Neural progenitor cell (in vitro differentiated cells): Measurements from ENCODE around the gene DTWD1. TPM values are rescaled to one million over a fixed set of nuclear protein-coding genes. Genes with fewer than 3 reads are reported as not detected.
A peak's percentile ranks its signal among the peaks of the same experiment; 100 is the strongest.
"Not testable (repeated sequence)": the region's sequence is repeated elsewhere in the genome, so short reads cannot be mapped to it uniquely, and the experiment has no call there.

Experiments used
- DNase-seq: peaks from one replicate; pipeline ENCODE4 v3.0.0-alpha.2; 2016; ENCODE audit warnings: low spot score
- H2AFZ ChIP-seq: fragments of 200-600 bp; sonication (generic); replicated peaks from 2 replicates; pipeline ENCODE4 v1.6.1; 2016; ENCODE audit warnings: antibody characterized with exemption
- H3F3A ChIP-seq: fragments of 200-600 bp; sonication (generic); 2 replicates; pipeline ENCODE4 v1.6.1; 2016; ENCODE audit warnings: antibody characterized with exemption, low read depth
- H3K27ac ChIP-seq: fragments of 200-600 bp; sonication (generic); 2 replicates; pipeline ENCODE4 v1.5.1; 2016; ENCODE audit warnings: mild to moderate bottlenecking
- H3K27me3 ChIP-seq: fragments of 200-600 bp; sonication (generic); 2 replicates; pipeline ENCODE4 v1.6.1; 2016; ENCODE audit warnings: mild to moderate bottlenecking, moderate library complexity
- H3K36me3 ChIP-seq: fragments of 200-600 bp; sonication (generic); 2 replicates; pipeline ENCODE4 v1.5.1; 2016
- H3K4me1 ChIP-seq: fragments of 200-600 bp; sonication (generic); 2 replicates; pipeline ENCODE4 v1.6.1; 2016; ENCODE audit warnings: mixed run types
- H3K4me2 ChIP-seq: fragments of 200-600 bp; sonication (generic); 2 replicates; pipeline ENCODE4 v1.6.1; 2016
- H3K4me3 ChIP-seq: fragments of 200-600 bp; sonication (generic); 2 replicates; pipeline ENCODE4 v1.5.1; 2016
- H3K79me2 ChIP-seq: fragments of 200-600 bp; sonication (generic); 2 replicates; pipeline ENCODE4 v1.6.1; 2016; ENCODE audit warnings: low read depth
- H3K9ac ChIP-seq: fragments of 200-600 bp; sonication (generic); 2 replicates; pipeline ENCODE4 v1.6.1; 2016
- H3K9me3 ChIP-seq: fragments of 200-600 bp; sonication (generic); 2 replicates; pipeline ENCODE4 v1.5.1; 2016; ENCODE audit warnings: low read depth
- H4K20me1 ChIP-seq: fragments of 200-600 bp; sonication (generic); 2 replicates; pipeline ENCODE4 v1.6.1; 2016; ENCODE audit warnings: low read depth
- H3K27ac Mint-ChIP-seq: 3 replicates; pipeline ENCODE4 v1.8.0; 2021; ENCODE audit warnings: mixed read lengths
- H3K27me3 Mint-ChIP-seq: 2 replicates; pipeline ENCODE4 v1.8.0; 2022; ENCODE audit warnings: low read depth, mild to moderate bottlenecking, inconsistent platforms, moderate library complexity, mixed read lengths; ENCODE audit not compliant: insufficient read depth
- H3K36me3 Mint-ChIP-seq: 3 replicates; pipeline ENCODE4 v1.8.0; 2021; ENCODE audit warnings: mixed read lengths
- H3K4me1 Mint-ChIP-seq: 3 replicates; pipeline ENCODE4 v1.8.0; 2021; ENCODE audit warnings: mixed read lengths
- H3K4me3 Mint-ChIP-seq: 3 replicates; pipeline ENCODE4 v1.8.0; 2021; ENCODE audit warnings: mild to moderate bottlenecking, moderate library complexity, mixed read lengths
- H3K9me3 Mint-ChIP-seq: 3 replicates; pipeline ENCODE4 v1.8.0; 2020; ENCODE audit warnings: mixed read lengths
- EZH2 ChIP-seq: fragments of 200-600 bp; sonication (generic); IDR thresholded peaks from 2 replicates; pipeline ENCODE4 v1.6.1; 2017; ENCODE audit warnings: antibody characterized with exemption, mild to moderate bottlenecking, moderate library complexity
- EZH2phosphoT487 ChIP-seq: fragments of 200-600 bp; sonication (generic); IDR thresholded peaks from 2 replicates; pipeline ENCODE4 v1.6.1; 2017; ENCODE audit warnings: antibody characterized with exemption
- total RNA-seq: library from RNA; depleted of rRNA; stranded (reverse); fragments of >200 nt; gene quantifications from 2 replicates; pipeline ENCODE4 v1.2.3, GENCODE V29; 2015; ENCODE audit warnings: low replicate concordance
- TF ChIP-seq, protein P1 (sequence below): fragments of 200-600 bp; sonication (generic); IDR thresholded peaks from 2 replicates; pipeline ENCODE4 v1.5.1; 2017; ENCODE audit warnings: antibody characterized with exemption, mild to moderate bottlenecking

The DTWD1 gene
- total RNA-seq, 1 donor from 2014 or later, result 66.0 TPM

DNA sequence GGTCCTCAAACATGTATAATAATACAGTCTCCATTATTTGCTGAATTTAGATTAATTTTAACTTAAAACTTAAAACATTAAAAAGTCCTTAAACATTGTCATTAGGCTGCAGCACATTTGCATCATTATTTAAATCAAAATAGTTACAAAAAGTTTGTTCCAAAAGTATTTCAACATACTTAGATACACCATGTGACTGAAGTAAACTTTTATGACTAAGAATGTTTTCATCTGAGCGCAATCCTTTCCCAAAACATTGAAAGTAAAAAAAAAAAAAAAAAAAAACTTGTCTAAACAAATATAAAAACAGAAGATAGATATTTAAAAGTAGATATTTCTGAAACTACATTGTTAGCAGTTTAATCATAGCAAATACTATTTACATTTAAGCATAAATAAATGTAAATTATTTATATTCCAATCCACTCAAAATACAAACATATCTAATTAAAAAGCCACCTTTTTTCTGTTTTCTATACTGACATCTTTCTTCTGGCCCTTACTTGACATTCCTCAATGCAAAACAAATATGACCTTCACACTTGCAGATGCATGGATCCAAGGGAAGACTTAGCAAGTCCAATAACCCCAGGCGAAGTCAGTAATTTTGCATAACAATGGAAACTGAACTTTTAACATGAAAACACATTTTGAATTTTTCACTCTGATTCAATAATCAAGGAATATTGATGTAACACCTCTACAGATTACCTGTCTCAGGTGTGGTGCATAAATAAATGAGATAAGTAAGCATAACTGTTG lies 10.5 kb upstream of the DTWD1 start:
- Mint-ChIP-seq H3K27me3 (no peaks in the 10 kb centered on the region), H3K9me3 (peaks cover 14% of the 10 kb centered on the region), H3K4me3 (no peak overlapping the region), H3K36me3 (peaks cover 17% of the 10 kb centered on the region), H3K27ac (no peak overlapping the region), H3K4me1 (no peaks in the 10 kb centered on the region)
- no peaks in the 10 kb centered on the region for H3K27me3 ChIP-seq
- no peak overlapping the region for H3K4me2 ChIP-seq
- DNase-seq, result no peak
- peaks cover 4% of the 10 kb centered on the region for H3K9me3 ChIP-seq
- no peak overlapping the region for H2AFZ ChIP-seq
- no peaks in the 10 kb centered on the region for H4K20me1 ChIP-seq
- TF ChIP-seq EZH2phosphoT487 (no peak), EZH2 (no peak)
- TF ChIP-seq, protein P1, sequence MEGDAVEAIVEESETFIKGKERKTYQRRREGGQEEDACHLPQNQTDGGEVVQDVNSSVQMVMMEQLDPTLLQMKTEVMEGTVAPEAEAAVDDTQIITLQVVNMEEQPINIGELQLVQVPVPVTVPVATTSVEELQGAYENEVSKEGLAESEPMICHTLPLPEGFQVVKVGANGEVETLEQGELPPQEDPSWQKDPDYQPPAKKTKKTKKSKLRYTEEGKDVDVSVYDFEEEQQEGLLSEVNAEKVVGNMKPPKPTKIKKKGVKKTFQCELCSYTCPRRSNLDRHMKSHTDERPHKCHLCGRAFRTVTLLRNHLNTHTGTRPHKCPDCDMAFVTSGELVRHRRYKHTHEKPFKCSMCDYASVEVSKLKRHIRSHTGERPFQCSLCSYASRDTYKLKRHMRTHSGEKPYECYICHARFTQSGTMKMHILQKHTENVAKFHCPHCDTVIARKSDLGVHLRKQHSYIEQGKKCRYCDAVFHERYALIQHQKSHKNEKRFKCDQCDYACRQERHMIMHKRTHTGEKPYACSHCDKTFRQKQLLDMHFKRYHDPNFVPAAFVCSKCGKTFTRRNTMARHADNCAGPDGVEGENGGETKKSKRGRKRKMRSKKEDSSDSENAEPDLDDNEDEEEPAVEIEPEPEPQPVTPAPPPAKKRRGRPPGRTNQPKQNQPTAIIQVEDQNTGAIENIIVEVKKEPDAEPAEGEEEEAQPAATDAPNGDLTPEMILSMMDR, result no peak
- H3K79me2 ChIP-seq, result no peaks in the 10 kb centered on the region
- no peak overlapping the region for H3K9ac ChIP-seq
- H3K36me3 ChIP-seq, result peaks cover 3% of the 10 kb centered on the region
- no peak overlapping the region for H3K27ac ChIP-seq
- H3K4me3 ChIP-seq, result no peak overlapping the region
- no peaks in the 10 kb centered on the region for H3F3A ChIP-seq
- H3K4me1 ChIP-seq, result no peaks in the 10 kb centered on the region

DNA sequence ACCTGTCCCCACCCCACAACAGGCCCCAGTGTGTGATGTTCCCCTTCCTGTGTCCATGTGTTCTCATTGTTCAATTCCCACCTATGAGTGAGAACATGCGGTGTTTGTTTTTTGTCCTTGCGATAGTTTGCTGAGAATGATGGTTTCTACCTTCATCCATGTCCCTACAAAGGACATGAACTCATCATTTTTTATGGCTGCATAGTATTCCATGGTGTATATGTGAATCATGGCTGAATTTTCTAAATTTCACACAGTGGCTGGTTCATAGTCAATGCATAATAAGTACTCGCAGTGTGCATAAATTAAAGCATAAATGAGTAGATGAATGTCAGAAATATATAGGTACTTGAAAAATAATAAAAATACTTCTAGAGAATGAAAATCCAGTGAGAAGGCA lies 8.6 kb upstream of the DTWD1 start:
- DNase-seq, H3K27ac Mint-ChIP-seq, H3K27me3 ChIP-seq, H3K4me2 ChIP-seq, H3K79me2 ChIP-seq, H3K4me1 ChIP-seq, H3K4me3 Mint-ChIP-seq, H4K20me1 ChIP-seq, H3K9ac ChIP-seq, H3K4me3 ChIP-seq, H3K4me1 Mint-ChIP-seq, H3K27me3 Mint-ChIP-seq, H3K36me3 ChIP-seq, H3F3A ChIP-seq, H2AFZ ChIP-seq, H3K27ac ChIP-seq, H3K9me3 ChIP-seq: not testable (repeated sequence)
- peaks cover 19% of the 10 kb centered on the region for H3K36me3 Mint-ChIP-seq
- H3K9me3 Mint-ChIP-seq, result peaks cover 21% of the 10 kb centered on the region

DNA sequence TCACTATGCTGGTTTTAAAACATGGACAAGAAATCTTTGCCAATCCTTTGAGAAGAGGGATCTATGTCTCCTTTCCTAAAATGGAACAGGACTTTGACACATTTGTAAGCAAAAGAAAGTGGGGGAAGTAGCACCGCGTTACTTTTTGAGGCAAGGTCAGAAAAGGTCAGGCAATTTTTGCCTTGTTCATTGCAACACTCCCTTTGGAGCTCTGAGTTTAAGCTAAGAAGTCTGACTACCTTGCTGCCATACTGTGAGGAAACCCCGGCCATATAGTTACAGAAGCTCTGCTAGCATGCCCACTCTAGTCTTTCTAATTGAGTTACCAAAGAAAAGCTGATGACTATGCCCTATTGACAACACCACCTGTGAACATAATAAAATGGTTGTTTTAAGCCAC lies 1.6 kb upstream of the DTWD1 start:
- Mint-ChIP-seq H3K9me3 (peaks cover 18% of the 10 kb centered on the region), H3K27me3 (no peaks in the 10 kb centered on the region), H3K27ac (no peak overlapping the region), H3K4me3 (peak overlapping the region; percentile 42), H3K36me3 (peaks cover 17% of the 10 kb centered on the region), H3K4me1 (peaks cover 22% of the 10 kb centered on the region)
- H3K4me1 ChIP-seq, result peaks cover 24% of the 10 kb centered on the region
- H3K79me2 ChIP-seq, result peaks cover 39% of the 10 kb centered on the region
- H4K20me1 ChIP-seq, result no peaks in the 10 kb centered on the region
- TF ChIP-seq, protein P1, result no peak
- TF ChIP-seq EZH2phosphoT487 (no peak), EZH2 (no peak)
- H3K4me2 ChIP-seq, result peak overlapping the region; percentile 79
- no peak overlapping the region for H2AFZ ChIP-seq
- DNase-seq, result no peak
- H3K9me3 ChIP-seq, result no peaks in the 10 kb centered on the region
- no peak overlapping the region for H3K9ac ChIP-seq
- H3K4me3 ChIP-seq, result peak overlapping the region; percentile 89
- no peak overlapping the region for H3K27ac ChIP-seq
- no peaks in the 10 kb centered on the region for H3F3A ChIP-seq
- H3K27me3 ChIP-seq, result no peaks in the 10 kb centered on the region
- no peaks in the 10 kb centered on the region for H3K36me3 ChIP-seq

DNA sequence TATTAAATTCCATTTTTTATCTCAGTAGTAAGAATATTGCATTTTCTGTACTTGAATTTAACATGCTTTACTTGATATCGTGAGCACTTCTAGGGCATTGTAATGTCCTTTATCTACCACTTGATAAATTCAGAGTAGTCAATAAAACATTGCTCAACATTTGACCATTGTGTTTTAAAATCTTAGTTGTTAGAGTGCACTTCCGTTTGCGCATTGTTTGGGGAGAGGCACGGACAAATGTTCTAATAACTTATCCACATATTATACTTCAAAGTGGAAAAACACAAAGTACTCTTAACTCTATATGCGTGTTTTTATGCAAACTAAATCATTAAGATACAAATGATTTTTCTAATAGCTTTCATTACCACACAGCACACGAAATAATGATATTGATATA lies 649 bp upstream of the DTWD1 start:
- peak overlapping the region; percentile 79 for H3K4me2 ChIP-seq
- no peak for TF ChIP-seq EZH2
- TF ChIP-seq EZH2phosphoT487, result no peak
- H3K27ac ChIP-seq, result no peak overlapping the region
- H3K27me3 ChIP-seq, result no peaks in the 10 kb centered on the region
- Mint-ChIP-seq H3K4me3 (peak overlapping the region; percentile 98), H3K9me3 (peaks cover 14% of the 10 kb centered on the region), H3K4me1 (peaks cover 22% of the 10 kb centered on the region), H3K27me3 (no peaks in the 10 kb centered on the region), H3K36me3 (peaks cover 14% of the 10 kb centered on the region), H3K27ac (peak overlapping the region; percentile 99)
- H3K9ac ChIP-seq, result peak overlapping the region; percentile 47
- no peaks in the 10 kb centered on the region for H4K20me1 ChIP-seq
- peaks cover 30% of the 10 kb centered on the region for H3K4me1 ChIP-seq
- peak overlapping the region; percentile 55 for H2AFZ ChIP-seq
- DNase-seq, result no peak
- peak overlapping the region; percentile 89 for H3K4me3 ChIP-seq
- no peaks in the 10 kb centered on the region for H3K9me3 ChIP-seq
- no peaks in the 10 kb centered on the region for H3F3A ChIP-seq
- no peaks in the 10 kb centered on the region for H3K36me3 ChIP-seq
- peaks cover 49% of the 10 kb centered on the region for H3K79me2 ChIP-seq
